Measurements from ENCODE around the gene WDR87.
A peak's percentile ranks its signal among the peaks of the same experiment; 100 is the strongest.
"Not testable (repeated sequence)": the region's sequence is repeated elsewhere in the genome, so short reads cannot be mapped to it uniquely, and the experiment has no call there.

The WDR87 gene

DNA sequence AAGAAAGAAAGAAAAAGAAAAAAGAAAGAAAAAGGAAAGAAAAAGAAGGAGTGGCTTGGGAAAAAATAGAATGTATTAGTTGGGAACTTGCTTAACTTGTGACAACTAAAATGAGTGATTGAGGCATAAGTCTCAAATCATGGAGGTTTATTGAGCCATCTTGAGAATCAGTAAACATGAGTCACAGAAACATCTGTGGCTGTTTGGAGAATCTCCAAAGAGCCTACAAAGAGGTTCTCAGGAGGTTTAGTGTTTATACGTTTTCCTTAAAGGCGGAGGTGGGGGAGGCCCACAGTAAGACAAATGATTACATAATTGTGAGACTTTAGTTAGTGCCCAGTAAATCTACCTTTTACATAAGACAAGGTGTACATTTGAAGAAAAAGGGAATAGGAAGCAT is 38.6 kb downstream of the WDR87 start:
- TF ChIP-seq, protein P1, sequence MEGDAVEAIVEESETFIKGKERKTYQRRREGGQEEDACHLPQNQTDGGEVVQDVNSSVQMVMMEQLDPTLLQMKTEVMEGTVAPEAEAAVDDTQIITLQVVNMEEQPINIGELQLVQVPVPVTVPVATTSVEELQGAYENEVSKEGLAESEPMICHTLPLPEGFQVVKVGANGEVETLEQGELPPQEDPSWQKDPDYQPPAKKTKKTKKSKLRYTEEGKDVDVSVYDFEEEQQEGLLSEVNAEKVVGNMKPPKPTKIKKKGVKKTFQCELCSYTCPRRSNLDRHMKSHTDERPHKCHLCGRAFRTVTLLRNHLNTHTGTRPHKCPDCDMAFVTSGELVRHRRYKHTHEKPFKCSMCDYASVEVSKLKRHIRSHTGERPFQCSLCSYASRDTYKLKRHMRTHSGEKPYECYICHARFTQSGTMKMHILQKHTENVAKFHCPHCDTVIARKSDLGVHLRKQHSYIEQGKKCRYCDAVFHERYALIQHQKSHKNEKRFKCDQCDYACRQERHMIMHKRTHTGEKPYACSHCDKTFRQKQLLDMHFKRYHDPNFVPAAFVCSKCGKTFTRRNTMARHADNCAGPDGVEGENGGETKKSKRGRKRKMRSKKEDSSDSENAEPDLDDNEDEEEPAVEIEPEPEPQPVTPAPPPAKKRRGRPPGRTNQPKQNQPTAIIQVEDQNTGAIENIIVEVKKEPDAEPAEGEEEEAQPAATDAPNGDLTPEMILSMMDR (IDR thresholded peaks at IDR 0.05; ENCODE audit: low read depth, low read length, missing control alignments), result no peak
- no peak overlapping the region for H3K27ac ChIP-seq
- H3K36me3 ChIP-seq (replicated peaks), result no peaks in the 10 kb centered on the region
- H3K4me3 ChIP-seq (ENCODE audit: low read depth, low read length), result no peak overlapping the region
- peak; percentile 29 for DNase-seq
- no peaks in the 10 kb centered on the region for H3K27me3 ChIP-seq (replicated peaks)
- in situ Hi-C loops (cut with HindIII; ENCODE audit: low pct_ligation_motif_present, low sequenced_read_pairs), result no loop called here

DNA sequence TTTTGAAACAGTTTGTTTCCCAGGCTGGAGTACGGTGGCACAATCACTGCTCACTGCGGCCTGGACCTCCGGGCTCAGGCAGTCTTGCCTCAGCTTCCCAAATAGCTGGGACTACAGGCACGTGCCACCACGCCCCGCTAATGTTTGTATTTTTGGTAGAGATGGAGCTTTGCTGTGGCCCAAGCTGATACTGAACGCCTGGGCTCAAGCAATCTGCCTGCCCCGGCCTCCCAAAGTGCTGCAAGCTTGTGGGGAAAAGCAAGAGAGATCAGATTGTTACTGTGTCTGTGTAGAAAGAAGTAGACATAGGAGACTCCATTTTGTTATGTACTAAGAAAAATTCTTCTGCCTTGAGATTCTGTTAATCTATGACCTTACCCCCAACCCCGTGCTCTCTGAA is 40.5 kb downstream of the WDR87 start:
- H3K36me3 ChIP-seq (replicated peaks); H3K27ac ChIP-seq; H3K27me3 ChIP-seq (replicated peaks); DNase-seq; in situ Hi-C loops (cut with HindIII; ENCODE audit: low pct_ligation_motif_present, low sequenced_read_pairs); H3K4me3 ChIP-seq (ENCODE audit: low read depth, low read length): not testable (repeated sequence)

DNA sequence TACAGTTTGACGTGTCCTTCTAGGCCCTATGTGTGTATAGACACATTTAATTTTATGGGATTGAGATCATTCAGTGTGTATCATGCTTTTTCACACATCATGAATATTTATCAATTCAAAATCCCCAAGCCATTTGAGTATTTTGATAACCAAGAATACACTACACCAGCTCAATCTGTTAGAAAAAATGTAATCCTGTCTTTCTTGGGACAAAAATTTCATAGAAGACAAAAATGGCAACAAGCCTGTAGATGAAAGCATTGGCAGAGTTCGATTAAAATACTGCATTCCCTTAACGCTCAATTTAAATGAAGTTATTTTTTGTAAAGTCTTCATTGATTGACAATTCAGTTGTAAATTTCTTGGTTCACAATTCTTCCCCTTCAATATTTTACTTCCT is 41.9 kb downstream of the WDR87 start:
- in situ Hi-C loops (cut with HindIII; ENCODE audit: low pct_ligation_motif_present, low sequenced_read_pairs), result no loop called here
- Histone ChIP-seq H3K4me3 (ENCODE audit: low read depth, low read length) (no peak overlapping the region), H3K36me3 (replicated peaks) (no peaks in the 10 kb centered on the region), H3K27me3 (replicated peaks) (no peaks in the 10 kb centered on the region), H3K27ac (no peak overlapping the region)
- TF ChIP-seq, protein P1 (IDR thresholded peaks at IDR 0.05; ENCODE audit: low read depth, low read length, missing control alignments), result no peak
- DNase-seq, result no peak

DNA sequence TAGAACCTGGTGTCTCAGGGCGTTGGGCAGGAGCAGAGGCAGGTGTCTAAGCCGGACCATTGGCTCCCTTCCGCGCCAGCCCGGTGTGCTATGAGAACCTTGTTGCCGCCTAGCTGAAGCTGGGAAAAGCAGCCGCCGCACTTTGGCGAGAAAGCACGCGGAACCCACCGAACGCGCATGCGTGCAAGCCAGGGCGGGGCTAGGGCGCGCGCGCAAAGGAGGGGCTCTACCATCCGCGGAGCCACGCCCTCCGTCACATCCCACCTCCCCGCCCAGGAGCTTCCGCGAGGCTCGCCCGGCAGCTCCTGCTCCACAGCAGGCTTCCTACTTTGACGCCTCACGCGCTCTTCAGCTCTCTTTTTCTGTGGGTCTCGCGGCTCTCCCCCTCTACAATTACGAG is 51.3 kb downstream of the WDR87 start:
- peak; percentile 2 for DNase-seq
- TF ChIP-seq, protein P1 (IDR thresholded peaks at IDR 0.05; ENCODE audit: low read depth, low read length, missing control alignments), result no peak
- H3K4me3 ChIP-seq (ENCODE audit: low read depth, low read length), result no peak overlapping the region
- no peaks in the 10 kb centered on the region for H3K27me3 ChIP-seq (replicated peaks)
- H3K27ac ChIP-seq, result no peak overlapping the region
- no peaks in the 10 kb centered on the region for H3K36me3 ChIP-seq (replicated peaks)
- in situ Hi-C loops (cut with HindIII; ENCODE audit: low pct_ligation_motif_present, low sequenced_read_pairs), result no loop called here

DNA sequence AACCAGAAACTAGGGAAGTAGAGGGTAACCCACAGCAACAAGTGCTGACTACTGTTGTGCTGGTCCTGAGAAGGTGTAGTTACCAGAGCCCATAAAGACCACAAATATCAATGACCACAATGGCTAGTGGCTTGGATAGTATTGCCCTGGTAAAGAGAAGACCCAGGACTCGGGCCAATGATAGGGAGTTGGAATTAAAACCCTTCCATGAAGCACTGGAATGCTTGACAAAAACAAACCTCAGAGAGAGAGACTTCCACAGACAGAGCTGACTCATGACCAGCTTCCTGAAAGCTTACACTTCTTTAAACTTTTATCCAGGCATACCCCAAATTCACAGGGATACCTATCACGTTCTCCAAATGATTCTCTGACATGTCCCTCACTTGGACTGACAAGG is 60.5 kb downstream of the WDR87 start:
- TF ChIP-seq, protein P1 (IDR thresholded peaks at IDR 0.05; ENCODE audit: low read depth, low read length, missing control alignments), result no peak
- in situ Hi-C loops (cut with HindIII; ENCODE audit: low pct_ligation_motif_present, low sequenced_read_pairs), result no loop called here
- peak; percentile 29 for DNase-seq
- H3K27me3 ChIP-seq (replicated peaks), result no peaks in the 10 kb centered on the region
- H3K4me3 ChIP-seq (ENCODE audit: low read depth, low read length), result no peak overlapping the region
- H3K27ac ChIP-seq, result no peak overlapping the region
- H3K36me3 ChIP-seq (replicated peaks), result no peaks in the 10 kb centered on the region
